NCI-H128 (cell line): Measurements from ENCODE around the gene SYCE3.

Experiments used
- DNase-seq: peaks from one replicate; lab custom pipeline; 2025; ENCODE audit not compliant: unreplicated experiment; lab: John Stamatoyannopoulos, UW

The SYCE3 gene

DNA sequence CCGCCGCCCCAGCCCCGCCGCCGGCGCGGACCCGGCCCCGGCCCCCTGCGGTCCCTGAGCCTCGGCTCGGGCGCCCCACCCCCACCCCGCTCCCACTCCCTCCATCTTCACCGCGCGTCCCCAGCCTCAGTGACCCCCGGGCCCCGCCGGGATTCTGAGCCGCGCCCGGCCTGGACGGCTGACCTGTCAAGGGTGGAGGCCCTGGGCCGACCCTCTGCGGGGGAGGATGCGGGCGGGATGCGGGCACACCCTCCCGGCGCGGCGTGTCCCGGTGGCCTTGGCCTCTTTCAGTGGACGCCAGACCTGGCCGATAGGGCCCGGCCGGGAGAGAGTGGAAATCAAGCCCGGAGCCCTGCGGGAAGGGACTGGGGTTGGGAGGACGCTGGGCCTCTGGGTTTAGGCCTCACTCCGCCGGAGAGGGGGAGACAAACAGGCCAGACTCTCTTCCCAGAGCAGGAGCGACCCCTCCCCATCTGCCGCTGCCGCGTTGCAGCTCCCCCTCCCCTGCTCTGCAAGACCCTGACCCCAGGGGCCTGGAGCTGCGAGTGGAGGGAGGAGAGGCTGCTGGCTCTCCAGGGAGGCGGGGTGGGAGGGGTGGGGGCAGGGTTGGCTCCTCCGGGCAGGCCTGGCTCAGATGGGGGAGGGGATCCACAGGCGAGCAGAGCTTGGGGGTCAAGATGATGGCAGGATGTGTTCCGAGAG lies 38.4 kb upstream of the SYCE3 start:
- DNase-seq, result no peak

DNA sequence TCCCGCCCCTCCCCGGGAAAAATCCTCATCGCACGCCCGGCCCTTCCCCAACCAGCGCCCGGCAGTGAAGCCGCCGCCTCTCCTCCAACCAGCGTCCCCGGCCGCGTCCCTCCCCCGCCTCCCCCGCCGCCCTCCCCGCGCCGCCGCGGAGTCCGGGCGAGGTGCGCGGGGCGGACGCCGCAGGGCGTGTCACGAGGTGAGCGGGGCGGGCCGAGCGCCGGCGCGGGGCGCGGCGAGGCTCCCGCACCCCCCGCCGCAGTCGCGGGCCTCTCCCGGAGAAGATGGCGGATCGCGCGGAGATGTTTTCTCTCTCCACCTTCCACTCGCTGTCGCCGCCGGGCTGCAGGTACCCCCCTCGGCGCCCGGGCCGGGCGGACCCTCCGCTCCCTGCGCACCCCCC lies 37.8 kb upstream of the SYCE3 start, which contains the start of gene MAPK8IP2:
TSS of gene MAPK8IP2 (plus strand) at position 256 of the 400 bp plus-strand sequence. CDS start at position 282, 26 bp downstream.
- DNase-seq, result no peak

DNA sequence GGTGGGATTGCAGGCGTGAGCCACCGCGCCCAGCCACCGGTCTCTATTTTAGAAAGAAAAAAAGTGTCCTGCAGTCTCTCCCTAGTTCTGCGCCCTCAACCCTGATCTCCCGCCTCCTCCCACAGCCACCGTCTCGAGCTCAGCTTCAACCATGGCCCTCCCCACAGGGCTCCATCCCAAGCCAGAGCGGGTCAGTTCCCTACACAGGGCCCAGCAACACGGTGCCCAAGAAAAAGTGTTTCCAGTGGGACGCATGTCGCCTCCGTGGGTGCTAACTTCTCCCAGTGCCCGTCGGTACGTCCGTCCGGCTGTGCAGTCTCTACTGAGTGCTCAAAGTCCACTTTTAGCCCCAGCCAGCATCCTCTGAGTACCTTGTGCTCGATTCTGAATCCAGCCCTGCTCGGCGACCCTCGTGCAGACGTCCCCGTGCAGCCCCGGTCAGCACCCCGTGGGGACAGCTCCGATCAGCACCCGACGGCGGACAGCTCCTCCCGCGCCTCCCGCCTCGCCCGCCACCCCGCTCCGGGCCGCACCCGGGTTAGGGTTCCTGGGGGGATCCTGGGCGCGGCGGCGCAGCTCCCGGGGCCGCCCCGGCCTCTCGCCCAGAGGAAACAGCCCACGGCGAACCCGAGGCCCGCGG lies 37.2 kb upstream of the SYCE3 start:
- DNase-seq, result no peak

DNA sequence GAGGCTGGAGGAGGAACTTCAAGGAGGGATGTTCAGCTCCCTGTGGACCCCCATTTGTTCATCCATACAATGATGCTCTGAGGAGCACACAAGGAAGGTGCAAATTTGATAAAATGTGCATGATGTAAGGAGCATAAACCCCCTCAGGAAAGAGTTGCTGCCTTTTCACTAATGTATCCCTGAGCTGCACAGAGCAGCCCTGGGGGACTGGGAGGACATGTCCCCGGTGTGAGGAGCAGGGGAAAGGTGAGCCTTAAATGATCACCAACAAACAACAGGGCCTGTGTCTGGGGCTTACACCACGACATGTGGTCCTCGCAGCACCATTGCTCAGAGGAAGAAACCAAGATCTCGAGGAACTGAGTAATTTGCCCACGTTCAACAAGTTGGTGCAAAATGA lies 34.4 kb upstream of the SYCE3 start:
- no peak for DNase-seq

DNA sequence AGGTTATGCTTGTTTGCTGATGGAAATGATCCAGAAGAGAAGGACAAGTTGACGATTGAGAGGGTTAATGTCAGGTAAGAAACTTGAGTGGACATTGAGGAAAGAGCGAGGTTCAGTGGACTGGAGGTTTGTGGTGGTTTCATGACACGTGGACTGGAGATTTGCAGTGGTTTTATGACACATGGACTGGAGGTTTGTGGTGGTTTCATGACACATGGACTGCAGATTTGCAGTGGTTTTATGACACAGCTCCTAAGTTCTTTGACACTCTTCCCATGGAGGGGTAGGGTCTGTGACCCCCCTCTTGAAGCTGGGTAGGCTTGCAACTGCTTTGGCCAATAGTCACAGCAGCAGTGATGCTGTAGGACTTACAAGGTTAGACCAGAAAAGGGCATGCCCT lies 32.5 kb upstream of the SYCE3 start:
- DNase-seq, result no peak

DNA sequence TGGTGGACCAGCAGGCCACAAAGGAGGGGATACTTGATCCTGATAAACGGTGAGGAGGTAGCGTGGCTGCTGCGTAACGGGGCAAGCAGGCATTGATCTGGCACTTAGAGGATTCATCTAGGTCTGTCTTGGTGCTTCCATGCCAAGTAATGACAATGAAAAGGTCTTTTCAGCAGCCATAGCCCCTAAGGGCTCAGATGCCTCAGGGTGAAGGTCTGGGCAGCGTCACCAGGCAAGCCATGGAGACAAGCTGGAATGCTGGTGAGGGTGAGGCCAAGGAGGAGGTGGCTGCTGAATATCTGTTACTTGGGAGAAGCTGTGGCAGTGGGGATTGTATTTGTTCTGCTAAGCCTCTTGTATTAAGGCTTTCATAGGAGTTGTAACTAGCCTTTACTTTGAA lies 24.7 kb upstream of the SYCE3 start:
- DNase-seq, result no peak

DNA sequence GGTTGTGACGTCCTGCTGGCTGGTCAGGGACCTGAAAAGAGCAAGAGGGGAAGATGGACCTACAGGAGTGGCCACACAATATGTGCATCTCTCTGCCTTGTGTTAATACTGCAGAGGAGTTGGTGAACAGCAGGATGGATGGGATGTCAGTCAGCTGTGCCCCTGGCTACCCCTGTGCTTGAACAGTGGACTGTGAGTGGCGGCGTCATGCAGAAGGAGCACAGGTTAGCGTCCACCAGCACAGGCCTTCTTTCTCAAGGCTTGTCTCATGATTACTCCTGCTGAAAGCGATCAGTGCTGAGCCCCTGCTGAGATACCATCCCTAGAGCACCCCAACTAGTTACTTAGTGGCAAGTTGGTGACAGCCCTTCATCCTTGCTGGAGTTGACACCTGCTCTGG lies 23.7 kb upstream of the SYCE3 start:
- DNase-seq, result no peak

DNA sequence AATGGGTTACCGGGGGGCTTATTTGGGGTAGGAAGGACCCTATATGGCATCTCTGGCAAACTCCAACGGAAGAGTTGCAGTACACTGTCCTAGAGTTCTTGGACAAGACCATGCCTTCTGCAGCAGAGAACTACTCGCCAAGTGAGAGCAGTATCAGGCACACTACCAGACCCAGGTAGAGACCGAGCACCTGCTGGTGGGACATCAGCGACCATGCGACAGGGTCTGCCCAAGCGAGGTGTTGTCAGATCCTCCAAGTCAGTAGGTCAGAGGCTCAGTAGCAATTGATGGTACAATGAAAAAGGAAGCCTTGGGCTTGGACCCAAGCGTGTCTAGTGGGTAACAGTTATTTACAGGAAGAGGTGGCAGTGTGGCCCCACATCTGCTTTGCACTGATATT lies 23.1 kb upstream of the SYCE3 start:
- DNase-seq, result no peak

DNA sequence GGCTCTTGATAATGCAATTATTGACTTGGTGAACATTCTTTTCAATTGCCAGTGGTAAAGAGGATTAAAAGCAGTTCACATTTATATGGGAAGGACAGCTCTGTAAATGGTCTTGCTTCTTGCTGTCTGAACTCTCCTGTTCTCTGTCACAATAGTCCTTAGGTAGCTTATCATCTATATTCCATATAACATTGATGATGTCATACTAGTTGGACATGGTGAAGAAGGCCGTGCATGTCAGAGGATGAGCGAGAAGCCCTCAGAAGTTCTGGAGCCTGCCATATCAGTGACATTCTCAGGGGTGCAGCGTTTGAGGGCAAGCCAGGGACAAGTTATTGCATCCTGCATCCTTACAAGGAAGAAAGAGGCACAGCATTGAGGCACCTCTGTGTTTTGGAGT lies 22.5 kb upstream of the SYCE3 start:
- no peak for DNase-seq

DNA sequence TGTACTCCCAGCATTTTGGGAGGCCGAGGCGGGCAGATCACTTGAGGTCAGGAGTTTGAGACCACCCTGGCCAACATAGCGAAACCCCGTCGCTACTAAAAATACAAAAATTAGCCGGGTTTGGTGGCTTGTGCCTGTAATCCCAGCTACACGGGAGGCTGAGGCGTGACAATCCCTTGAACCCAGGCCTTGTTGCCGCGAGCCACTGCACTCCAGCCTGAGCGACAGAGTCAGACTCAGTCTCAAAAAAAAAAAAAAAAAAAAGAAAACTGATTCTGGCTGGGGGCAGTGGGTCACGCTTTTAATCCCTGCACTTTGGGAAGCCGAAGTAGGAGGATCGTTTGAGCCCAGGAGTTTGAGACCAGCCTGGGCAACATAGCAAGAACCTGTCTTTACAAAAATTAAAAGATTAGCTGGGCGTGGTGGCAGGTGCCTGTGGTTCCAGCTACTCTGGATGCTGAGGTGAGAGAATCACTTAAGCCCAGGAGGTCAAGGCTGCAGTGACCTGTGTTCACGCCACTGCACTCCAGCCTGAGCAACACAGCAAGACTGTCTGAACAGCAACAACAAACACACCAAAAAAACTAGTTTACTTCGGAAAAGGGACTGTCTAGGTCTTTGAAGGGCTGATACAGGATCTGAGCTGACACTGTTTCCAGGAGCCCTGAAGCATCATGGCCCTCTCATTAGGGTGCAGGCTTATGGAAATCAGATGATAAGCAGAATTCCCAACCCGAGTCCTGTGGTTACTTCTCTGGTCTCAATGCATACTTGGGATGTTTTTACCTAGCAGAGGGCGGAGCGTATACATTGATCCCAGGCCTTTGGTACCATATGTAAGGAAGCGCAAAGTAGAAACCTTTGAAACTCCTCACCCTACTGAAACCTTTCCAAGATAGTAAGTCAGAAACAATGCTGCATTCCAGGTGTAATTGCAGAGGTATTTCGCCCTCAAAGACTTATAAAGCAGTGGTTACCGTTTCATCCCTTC lies 21.7 kb upstream of the SYCE3 start:
- DNase-seq, result no peak

DNA sequence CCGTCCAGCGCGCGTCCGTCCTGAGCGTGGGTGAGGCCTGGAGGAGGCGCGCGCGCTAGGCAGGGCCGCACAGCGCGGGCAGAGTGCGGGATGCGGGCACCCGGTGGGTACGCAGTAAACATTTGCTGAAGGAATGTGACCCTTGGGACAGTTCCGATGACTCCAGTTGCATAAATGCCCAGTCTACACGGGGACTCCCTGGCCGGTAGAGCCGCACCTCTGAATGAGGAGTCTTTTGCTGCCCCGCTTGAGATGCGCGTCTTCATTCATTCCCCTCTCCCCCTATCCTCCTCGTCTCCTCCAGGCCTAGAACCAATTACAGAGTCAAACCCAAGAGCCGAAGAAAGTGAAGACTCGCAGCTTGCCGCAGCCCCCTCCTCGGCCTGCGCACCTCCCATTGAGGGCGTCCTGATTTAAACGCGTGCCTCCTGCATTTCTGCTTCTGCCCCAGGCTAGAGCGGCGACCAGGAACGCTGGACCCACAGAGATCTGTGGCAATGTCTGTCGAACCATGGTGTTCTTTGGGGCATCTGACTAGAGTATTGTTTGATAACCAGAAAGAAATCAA lies 20.7 kb upstream of the SYCE3 start:
- DNase-seq, result no peak

DNA sequence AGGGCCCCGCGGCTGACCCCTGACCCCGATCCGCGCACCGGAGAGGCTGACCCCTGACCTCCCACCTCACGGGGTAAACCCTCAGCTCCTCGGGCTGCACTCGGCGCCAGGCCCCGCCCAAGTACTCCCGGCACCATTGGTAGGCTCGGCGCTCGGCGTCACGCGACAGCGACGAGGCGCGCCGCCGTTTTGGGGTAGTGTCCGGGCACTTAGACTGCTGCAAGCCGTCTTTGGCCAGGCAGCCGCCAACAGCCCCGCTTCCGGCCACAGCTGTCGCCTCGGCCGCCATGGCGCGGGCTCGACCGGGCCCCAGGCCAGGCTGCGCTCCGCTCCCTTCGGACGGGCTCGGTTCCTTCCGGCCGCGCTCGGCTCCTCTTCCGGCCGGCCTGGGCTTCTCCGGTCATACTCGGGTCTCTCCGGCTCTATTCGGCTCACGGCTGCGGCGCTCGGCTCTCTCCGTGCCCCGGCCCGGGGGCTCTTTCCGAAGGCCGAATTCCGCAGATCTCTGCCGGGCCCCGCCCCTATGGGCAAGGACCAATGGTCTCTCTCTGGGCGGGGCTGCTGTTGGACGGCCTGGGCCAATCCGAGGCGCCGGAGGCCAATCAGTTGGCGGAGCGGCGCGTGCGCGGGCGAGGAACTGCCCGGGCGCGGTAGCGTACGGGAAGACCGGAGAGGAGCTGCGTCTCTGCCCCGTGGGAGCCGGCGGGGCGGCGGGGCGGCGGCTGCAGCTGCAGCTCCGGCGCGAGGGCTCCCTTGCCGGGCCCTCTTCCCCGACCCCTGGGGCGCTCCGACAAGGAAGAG lies 20.0 kb upstream of the SYCE3 start, which contains the start of gene CHKB:
TSS of gene CHKB (minus strand) at position 357 of the 801 bp plus-strand sequence. CDS start at position 289, 68 bp downstream.
- DNase-seq, result peak; percentile 89

DNA sequence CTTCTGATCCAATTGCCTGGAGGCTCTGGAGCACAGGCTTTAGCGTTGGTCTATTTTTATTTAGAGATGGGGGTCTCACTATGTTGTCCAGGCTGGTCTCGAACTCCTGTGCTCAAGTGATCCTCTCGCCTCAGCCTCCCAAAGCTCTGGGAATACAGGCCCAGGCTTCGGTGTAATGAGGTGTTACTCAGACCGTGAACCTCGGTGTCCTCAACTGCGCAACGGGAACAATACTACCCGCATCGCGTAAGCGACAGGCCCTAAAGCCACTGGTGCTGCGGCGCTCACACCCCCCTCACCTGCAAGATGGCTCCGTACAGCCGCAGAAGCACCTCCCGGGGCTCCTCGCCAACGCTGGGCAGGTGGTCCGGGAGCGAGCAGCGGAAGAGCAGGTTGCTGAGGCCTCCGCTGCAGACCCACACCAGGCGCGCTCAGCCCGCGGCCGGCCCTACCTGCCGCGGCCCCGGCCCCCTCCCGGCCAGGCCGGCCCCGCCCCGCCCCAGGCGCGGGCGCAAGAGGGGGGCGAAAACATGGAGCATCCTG lies 19.3 kb upstream of the SYCE3 start:
- no peak for DNase-seq

DNA sequence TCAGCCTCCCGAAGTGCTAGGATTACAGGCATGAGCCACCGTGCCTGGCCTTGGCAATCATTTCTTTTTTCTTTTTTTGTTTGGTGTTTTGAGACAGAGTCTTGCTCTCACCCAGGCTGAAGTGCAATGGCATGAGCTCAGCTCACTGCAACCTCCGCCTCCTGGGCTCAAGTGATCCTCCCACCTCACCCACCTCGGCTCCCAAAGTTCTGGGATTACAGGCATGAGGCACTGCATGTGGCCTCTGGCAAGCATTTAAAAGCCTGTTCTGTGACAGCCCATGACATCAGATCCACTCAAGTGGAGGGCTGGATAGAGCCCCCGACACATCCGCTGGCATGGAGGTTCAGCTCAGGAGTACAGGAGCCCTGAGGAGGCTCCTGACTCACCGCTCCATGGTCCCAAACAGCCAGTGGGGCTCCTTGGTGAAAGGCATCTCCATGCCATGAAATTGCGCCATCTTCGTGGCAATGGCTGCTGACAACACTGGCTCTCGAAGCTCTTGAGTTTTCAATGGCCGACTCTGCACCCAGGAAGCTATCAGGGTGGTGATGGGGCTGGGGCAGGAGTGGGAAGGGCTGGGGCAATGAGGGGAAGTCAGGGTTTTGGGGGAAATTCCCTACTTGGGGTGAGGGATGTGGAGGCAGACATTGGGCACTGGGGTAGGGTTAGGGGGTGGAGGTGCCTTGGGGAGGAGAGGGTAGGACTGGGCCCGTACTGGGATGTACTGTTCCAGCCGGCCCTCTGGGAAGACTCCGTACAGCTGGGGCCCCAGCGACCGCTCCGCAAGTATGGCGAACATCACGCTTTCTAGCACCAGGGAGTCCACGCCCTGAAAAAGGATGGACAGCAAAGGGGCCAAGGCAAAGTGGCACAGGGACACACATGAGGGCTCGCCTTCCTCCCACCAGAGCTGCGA lies 18.6 kb upstream of the SYCE3 start:
- DNase-seq, result no peak

DNA sequence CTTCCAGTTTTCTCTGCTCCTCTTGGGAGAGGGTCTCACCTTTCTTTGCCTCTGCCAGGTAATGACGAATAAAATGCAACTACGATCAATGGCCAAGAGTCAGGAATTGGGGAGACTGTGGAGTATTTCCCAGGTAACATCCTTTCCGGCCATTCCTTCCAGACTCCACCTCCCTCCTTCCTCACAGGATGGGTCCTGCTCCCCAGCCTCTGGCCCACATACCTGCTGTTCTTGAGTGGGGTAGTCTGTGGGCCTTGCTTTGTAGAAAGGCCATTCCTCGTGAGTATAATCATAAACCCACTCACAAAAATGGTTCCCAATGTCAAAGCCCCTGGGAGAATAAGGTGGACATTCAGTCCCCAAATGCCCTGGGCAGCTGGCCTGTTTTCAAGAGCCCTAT lies 17.0 kb upstream of the SYCE3 start:
- DNase-seq, result no peak

DNA sequence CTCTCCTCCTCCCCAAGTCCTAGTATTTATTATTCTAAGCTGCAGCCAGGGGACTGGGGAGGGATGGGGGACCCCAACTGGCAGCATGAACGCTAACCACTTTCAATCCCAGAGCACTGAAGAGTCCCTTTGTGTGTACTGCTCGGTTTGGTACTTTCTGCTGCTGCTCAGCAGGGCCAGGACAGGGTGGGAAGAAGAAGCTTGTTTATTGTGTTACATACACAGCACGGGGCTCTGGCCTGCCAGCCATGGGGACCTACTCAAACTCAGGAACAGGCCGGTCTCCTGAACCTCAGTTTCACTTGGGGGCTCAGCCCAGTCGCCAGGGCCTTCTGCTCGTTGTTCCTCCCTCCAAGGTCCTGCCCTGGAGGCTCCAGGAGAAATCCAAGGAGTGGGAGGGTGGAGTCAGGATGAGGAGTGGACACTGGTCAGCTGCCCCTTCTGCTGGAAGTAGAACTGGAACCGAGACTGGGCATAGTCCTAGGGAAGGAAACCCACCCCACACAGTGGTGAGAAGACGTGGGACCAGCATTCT lies 16.1 kb upstream of the SYCE3 start:
- no peak for DNase-seq

DNA sequence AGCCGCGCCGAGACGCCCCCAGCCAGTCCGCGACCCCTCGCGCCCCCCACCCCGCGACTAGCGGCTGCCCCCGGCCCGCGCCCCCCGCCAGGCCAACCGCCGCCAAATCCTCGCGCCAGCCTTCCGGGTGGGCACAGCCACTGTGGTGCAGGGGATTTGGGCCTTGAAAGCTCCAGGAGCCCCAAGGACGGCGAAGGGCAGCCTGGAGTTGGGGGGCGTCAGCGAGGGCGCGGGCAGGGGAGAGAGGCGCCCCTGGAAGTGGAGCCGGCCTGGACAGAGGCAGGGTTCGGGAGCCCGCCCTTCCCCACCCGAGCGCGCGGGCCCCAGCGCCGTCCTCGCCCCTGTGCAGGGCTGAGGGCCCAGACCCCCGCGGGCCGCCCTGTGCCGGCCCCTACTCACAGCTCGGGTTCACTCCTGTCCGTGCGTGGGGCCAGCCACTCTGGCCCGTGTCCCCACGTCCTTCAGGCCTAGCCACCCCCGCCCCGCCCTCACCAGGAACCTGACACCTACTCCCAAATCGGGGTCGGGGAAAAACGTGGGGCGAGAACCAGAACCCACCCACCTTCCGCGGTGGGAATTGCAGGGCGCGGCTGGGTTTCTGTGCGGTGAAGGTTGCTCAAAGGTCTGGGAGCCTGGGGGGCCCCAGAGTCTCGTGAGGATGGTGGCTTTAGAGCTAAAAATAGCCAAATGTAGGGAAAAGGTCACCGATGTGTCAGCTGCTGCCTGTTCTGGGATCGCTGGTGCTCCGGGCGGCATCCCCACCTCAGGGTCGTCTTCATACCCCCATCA lies 15.5 kb upstream of the SYCE3 start, which contains the start of gene CPT1B:
TSS of gene CPT1B (minus strand) at position 441 of the 789 bp plus-strand sequence. CDS start 512 bp downstream, outside the sequence.
- no peak for DNase-seq

DNA sequence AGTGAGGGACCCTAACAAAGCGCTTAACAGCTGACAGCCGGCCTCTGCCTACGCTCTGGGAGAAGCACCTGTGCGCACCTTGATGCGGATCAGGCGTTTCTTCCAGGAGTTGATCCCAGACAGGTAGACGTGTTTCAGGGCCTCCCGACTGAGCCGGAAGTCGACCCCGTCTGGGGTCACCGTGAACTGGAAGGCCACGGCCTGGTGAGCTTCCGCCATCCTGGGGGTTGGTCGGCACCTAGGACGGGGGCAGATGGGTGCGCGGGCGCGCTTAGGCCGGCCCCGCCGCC lies 14.9 kb upstream of the SYCE3 start:
- DNase-seq, result no peak
